Mesenchymal stem cell (in vitro differentiated cells and primary cell): Measurements from ENCODE around the gene MYL4.
A peak's percentile ranks its signal among the peaks of the same experiment; 100 is the strongest.
"Not testable (repeated sequence)": the region's sequence is repeated elsewhere in the genome, so short reads cannot be mapped to it uniquely, and the experiment has no call there.

Experiments
- DNase-seq: peaks from one replicate; pipeline ENCODE4 v3.0.0-alpha.2; 2013
- H2AFZ ChIP-seq: one replicate; pipeline ENCODE4 v1.6.1; 2013; ENCODE audit warnings: low read depth, mild to moderate bottlenecking, control low read depth, inconsistent platforms, low read length, moderate library complexity
- H2AK5ac ChIP-seq: 2 replicates; pipeline ENCODE4 v1.6.1; 2013; ENCODE audit warnings: low read length, moderate library complexity, mild to moderate bottlenecking, inconsistent platforms; ENCODE audit not compliant: severe bottlenecking
- H2BK120ac ChIP-seq: one replicate; pipeline ENCODE4 v1.6.1; 2013; ENCODE audit warnings: low read depth, mild to moderate bottlenecking, inconsistent platforms, low read length, moderate library complexity
- H2BK12ac ChIP-seq, 2 experiments: one replicate each; pipeline ENCODE4 v1.6.1; 2013; ENCODE audit warnings: inconsistent platforms in 2 of 2, low read length in 2 of 2, mild to moderate bottlenecking in 2 of 2, moderate library complexity in 2 of 2, control low read depth in 1 of 2
- H2BK15ac ChIP-seq: one replicate; pipeline ENCODE4 v1.6.1; 2013; ENCODE audit warnings: mild to moderate bottlenecking, low read depth, inconsistent platforms; ENCODE audit not compliant: poor library complexity, severe bottlenecking
- H2BK5ac ChIP-seq: 2 replicates; pipeline ENCODE4 v1.6.1; 2013; ENCODE audit warnings: low read depth, mild to moderate bottlenecking, low read length, control low read depth, inconsistent platforms; ENCODE audit not compliant: poor library complexity, severe bottlenecking
- H3K14ac ChIP-seq, 2 experiments: one replicate each; pipeline ENCODE4 v1.6.1; 2013; ENCODE audit warnings: inconsistent platforms in 2 of 2, low read length in 2 of 2, control low read depth in 1 of 2, mild to moderate bottlenecking in 1 of 2, moderate library complexity in 1 of 2
- H3K18ac ChIP-seq, 2 experiments: one replicate each; pipeline ENCODE4 v1.6.1; 2013; ENCODE audit warnings: inconsistent platforms in 2 of 2, low read length in 2 of 2, control low read depth in 1 of 2, low read depth in 1 of 2, mild to moderate bottlenecking in 1 of 2
- H3K23ac ChIP-seq, 2 experiments: one replicate each; pipeline ENCODE4 v1.6.1; 2013; ENCODE audit warnings: inconsistent platforms in 2 of 2, low read length in 2 of 2, mild to moderate bottlenecking in 2 of 2, moderate library complexity in 2 of 2, control low read depth in 1 of 2
- H3K27ac ChIP-seq: 2 replicates; pipeline ENCODE4 v1.5.1; 2013; ENCODE audit warnings: mild to moderate bottlenecking, moderate library complexity, low read length, control low read depth, inconsistent platforms; ENCODE audit not compliant: poor library complexity, severe bottlenecking
- H3K27me3 ChIP-seq, 2 experiments: 2 replicates each; pipeline versions ENCODE4 v1.6.1 to v1.7.0; 2013; ENCODE audit warnings: low read length in 2 of 2, mild to moderate bottlenecking in 2 of 2, moderate library complexity in 2 of 2, control low read depth in 1 of 2, inconsistent platforms in 1 of 2; ENCODE audit not compliant: control insufficient read depth in 1 of 2, insufficient read depth in 1 of 2
- H3K36me3 ChIP-seq, 2 experiments: 2 replicates each; pipeline versions ENCODE4 v1.6.1 to v1.7.0; 2013; ENCODE audit warnings: low read length in 2 of 2, control low read depth in 1 of 2, inconsistent platforms in 1 of 2, low read depth in 1 of 2, mild to moderate bottlenecking in 1 of 2; ENCODE audit not compliant: insufficient read depth in 2 of 2, control insufficient read depth in 1 of 2
- H3K4ac ChIP-seq, 2 experiments: one replicate each; pipeline ENCODE4 v1.6.1; 2013; ENCODE audit warnings: inconsistent platforms in 2 of 2, low read length in 2 of 2, mild to moderate bottlenecking in 2 of 2, moderate library complexity in 2 of 2, control low read depth in 1 of 2, low read depth in 1 of 2
- H3K4me1 ChIP-seq: 2 replicates; pipeline ENCODE4 v1.6.1; 2013; ENCODE audit warnings: low read depth, low read length, control low read depth; ENCODE audit not compliant: control insufficient read depth, insufficient read depth
- H3K4me2 ChIP-seq: 2 replicates; pipeline ENCODE4 v1.6.1; 2013; ENCODE audit warnings: low read length, mild to moderate bottlenecking, inconsistent platforms; ENCODE audit not compliant: poor library complexity, severe bottlenecking
- H3K4me3 ChIP-seq, 2 experiments: 2 replicates each; pipeline versions ENCODE4 v1.5.1 to v1.7.0; 2013; ENCODE audit warnings: low read length in 2 of 2, mild to moderate bottlenecking in 2 of 2, control low read depth in 1 of 2, low read depth in 1 of 2; ENCODE audit not compliant: insufficient read depth in 1 of 2
- H3K79me1 ChIP-seq: replicated peaks from 2 replicates; pipeline ENCODE4 v1.6.1; 2013; ENCODE audit warnings: mild to moderate bottlenecking, control low read depth, low read length, inconsistent platforms; ENCODE audit not compliant: poor library complexity, severe bottlenecking
- H3K9ac ChIP-seq: 2 replicates; pipeline ENCODE4 v1.7.0; 2013; ENCODE audit warnings: mild to moderate bottlenecking, low read length, moderate library complexity
- H3K9me3 ChIP-seq: 2 replicates; pipeline ENCODE4 v1.7.0; 2013; ENCODE audit warnings: mild to moderate bottlenecking, low read length; ENCODE audit not compliant: control insufficient read depth
- H4K8ac ChIP-seq: one replicate; pipeline ENCODE4 v1.6.1; 2013; ENCODE audit warnings: inconsistent platforms, mild to moderate bottlenecking, low read length, moderate library complexity
- H4K91ac ChIP-seq: one replicate; pipeline ENCODE4 v1.6.1; 2013; ENCODE audit warnings: mild to moderate bottlenecking, low read length, inconsistent platforms
- WGBS: methylation state at CpG from one replicate; pipeline ENCODE4 v1.1.7; 2013; ENCODE audit warnings: mixed read lengths; 5-methylcytosine and 5-hydroxymethylcytosine counted together

The MYL4 gene

DNA sequence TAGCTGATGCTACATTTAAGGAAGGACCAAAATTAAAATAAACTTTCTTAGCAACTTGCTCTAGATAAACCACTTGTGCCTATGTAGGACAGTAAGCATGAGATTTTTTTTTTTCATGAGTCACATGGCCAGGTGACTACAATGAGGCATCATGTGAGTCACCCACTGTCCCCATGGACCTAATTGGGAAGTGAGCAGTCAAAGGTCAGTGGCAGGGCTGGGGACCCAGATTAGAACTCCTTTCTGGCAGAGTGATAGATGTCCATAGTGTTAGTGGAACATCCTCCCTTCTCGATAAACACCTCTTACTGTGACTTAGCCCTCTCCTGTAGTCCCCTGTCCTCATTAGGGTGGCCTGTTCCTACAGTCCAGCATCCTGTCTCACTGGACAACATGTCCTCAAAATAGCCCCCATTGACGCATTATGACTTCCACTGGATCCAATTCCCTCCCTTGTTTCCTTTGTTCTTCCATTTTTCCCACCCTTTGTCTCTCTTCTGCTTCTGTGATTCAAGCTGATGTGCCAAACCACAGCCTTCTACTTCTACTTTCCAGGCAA, 56.9 kb downstream of the MYL4 start:
- Histone ChIP-seq H3K18ac (peak overlapping the region in 1 of 2 experiments; percentile 37), H3K23ac (no peak overlapping the region), H3K14ac (no peak overlapping the region), H4K91ac (peak overlapping the region; percentile 65), H2AK5ac (peak overlapping the region; percentile 94), H3K4me3 (peak overlapping the region in 1 of 2 experiments; percentile 5), H3K4ac (no peak overlapping the region), H2AFZ (no peak overlapping the region), H3K9ac (peak overlapping the region; percentile 82), H3K4me1 (peaks cover 12% of the 10 kb centered on the region), H3K36me3 (peaks cover 14 to 29% of the 10 kb centered on the region in 2 experiments), H3K79me1 (peaks cover 12% of the 10 kb centered on the region), H3K4me2 (no peak overlapping the region), H3K9me3 (no peaks in the 10 kb centered on the region), H3K27ac (peak overlapping the region; percentile 97), H2BK120ac (no peak overlapping the region), H2BK12ac (peak overlapping the region in 1 of 2 experiments; percentile 60), H4K8ac (peak overlapping the region; percentile 45), H2BK5ac (peak overlapping the region; percentile 54), H3K27me3 (no peaks in the 10 kb centered on the region), H2BK15ac (no peak overlapping the region)
- peak; percentile 59 for DNase-seq
- WGBS = 61% methylated on average over 2 of the region's 2 CpGs

- Histone ChIP-seq H3K27ac (peak overlapping the region; percentile 97), H2BK5ac (peak overlapping the region; percentile 91), H2AFZ (no peak overlapping the region), H3K4ac (no peak overlapping the region), H3K4me1 (peaks cover 12% of the 10 kb centered on the region), H3K23ac (no peak overlapping the region), H3K14ac (no peak overlapping the region), H2AK5ac (peak overlapping the region; percentile 94), H3K4me3 (peak overlapping the region in 1 of 2 experiments; percentile 35), H3K9me3 (no peaks in the 10 kb centered on the region), H4K91ac (no peak overlapping the region), H2BK12ac (no peak overlapping the region), H3K27me3 (no peaks in the 10 kb centered on the region), H4K8ac (no peak overlapping the region), H2BK120ac (no peak overlapping the region), H3K36me3 (peaks cover 14 to 26% of the 10 kb centered on the region in 2 experiments), H3K4me2 (no peak overlapping the region), H3K18ac (no peak overlapping the region), H2BK15ac (no peak overlapping the region), H3K79me1 (peaks cover 12% of the 10 kb centered on the region), H3K9ac (peak overlapping the region; percentile 82)
- peak; percentile 53 for DNase-seq
- 74% methylated on average over 6 of the region's 6 CpGs for WGBS
Measured at GRCh38 chr17:47266782-47267181, 57.6 kb downstream of the MYL4 start.

DNA sequence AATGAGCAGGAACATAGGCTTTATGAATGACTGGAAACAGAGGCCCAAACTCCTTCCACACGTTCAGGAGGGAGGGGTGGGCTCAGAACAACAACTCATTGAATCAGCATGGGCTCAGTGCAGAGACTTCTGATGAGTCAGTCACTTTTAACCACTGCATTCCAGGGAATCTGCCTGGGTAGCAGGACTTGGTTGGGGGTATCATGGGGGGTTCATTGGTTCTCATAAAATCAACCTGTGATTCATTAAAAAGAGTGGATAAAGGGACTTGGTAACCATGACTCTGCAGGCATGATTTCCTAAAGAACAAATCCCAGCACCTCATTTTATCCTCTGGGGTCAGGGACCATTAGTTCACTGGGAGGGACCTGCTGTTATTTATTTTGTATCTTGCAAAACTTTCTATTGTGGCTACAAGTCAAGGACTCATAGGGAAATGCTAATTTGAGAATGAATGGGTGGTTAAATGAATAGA, 58.2 kb downstream of the MYL4 start:
- Histone ChIP-seq H3K9me3 (no peaks in the 10 kb centered on the region), H4K8ac (peak overlapping the region; percentile 5), H3K23ac (no peak overlapping the region), H3K4me2 (no peak overlapping the region), H4K91ac (no peak overlapping the region), H3K27ac (peak overlapping the region; percentile 97), H3K4ac (no peak overlapping the region), H2AK5ac (peak overlapping the region; percentile 93), H2BK15ac (no peak overlapping the region), H2AFZ (peak overlapping the region; percentile 62), H3K14ac (no peak overlapping the region), H3K79me1 (peaks cover 9% of the 10 kb centered on the region), H2BK120ac (no peak overlapping the region), H3K4me1 (peaks cover 12% of the 10 kb centered on the region), H2BK12ac (no peak overlapping the region), H3K36me3 (peaks cover 10 to 20% of the 10 kb centered on the region in 2 experiments), H3K27me3 (no peaks in the 10 kb centered on the region), H3K4me3 (peak overlapping the region in 1 of 2 experiments; percentile 35), H3K9ac (peak overlapping the region; percentile 82), H2BK5ac (peak overlapping the region; percentile 91), H3K18ac (no peak overlapping the region)
- WGBS = 0% methylated on average over 1 of the region's 1 CpG
- peak; percentile 85 for DNase-seq

GRCh38 chr17:47268964-47269363, 59.8 kb downstream of the MYL4 start:
- not testable (repeated sequence) for H3K4me3 ChIP-seq, H3K9me3 ChIP-seq, H2AFZ ChIP-seq, H3K23ac ChIP-seq, H4K91ac ChIP-seq, H3K79me1 ChIP-seq, H4K8ac ChIP-seq, H3K14ac ChIP-seq, H3K9ac ChIP-seq, H2BK12ac ChIP-seq, H2BK15ac ChIP-seq, H3K4ac ChIP-seq, H3K4me2 ChIP-seq, H2BK120ac ChIP-seq, DNase-seq, H3K18ac ChIP-seq, H3K27me3 ChIP-seq
- peak overlapping the region; percentile 99 for H2AK5ac ChIP-seq
- H3K4me1 ChIP-seq = peaks cover 16% of the 10 kb centered on the region
- peak overlapping the region; percentile 14 for H2BK5ac ChIP-seq
- peaks cover 6 to 20% of the 10 kb centered on the region in 2 experiments for H3K36me3 ChIP-seq
- H3K27ac ChIP-seq = peak overlapping the region; percentile 97
- 97% methylated on average over 3 of the region's 3 CpGs for WGBS
